Neural cell (in vitro differentiated cells): ENCODE data around the gene SHISAL1.

Experiments
- EZH2 ChIP-seq: fragments of 200-600, 300-800 bp; shearing (Covaris generic), sonication (generic); IDR thresholded peaks from 2 replicates; pipeline ENCODE4 v1.6.1; 2014; ENCODE audit warnings: antibody characterized with exemption, low read length, borderline replicate concordance, mild to moderate bottlenecking; ENCODE audit not compliant: insufficient read depth, poor library complexity, severe bottlenecking
- TF ChIP-seq, protein P1 (sequence below): fragments of 450-650 bp; IDR thresholded peaks from 2 replicates; pipeline ENCODE4 v1.5.1; 2014; ENCODE audit warnings: antibody characterized with exemption, mild to moderate bottlenecking, moderate library complexity; ENCODE audit not compliant: poor library complexity, severe bottlenecking

DNA sequence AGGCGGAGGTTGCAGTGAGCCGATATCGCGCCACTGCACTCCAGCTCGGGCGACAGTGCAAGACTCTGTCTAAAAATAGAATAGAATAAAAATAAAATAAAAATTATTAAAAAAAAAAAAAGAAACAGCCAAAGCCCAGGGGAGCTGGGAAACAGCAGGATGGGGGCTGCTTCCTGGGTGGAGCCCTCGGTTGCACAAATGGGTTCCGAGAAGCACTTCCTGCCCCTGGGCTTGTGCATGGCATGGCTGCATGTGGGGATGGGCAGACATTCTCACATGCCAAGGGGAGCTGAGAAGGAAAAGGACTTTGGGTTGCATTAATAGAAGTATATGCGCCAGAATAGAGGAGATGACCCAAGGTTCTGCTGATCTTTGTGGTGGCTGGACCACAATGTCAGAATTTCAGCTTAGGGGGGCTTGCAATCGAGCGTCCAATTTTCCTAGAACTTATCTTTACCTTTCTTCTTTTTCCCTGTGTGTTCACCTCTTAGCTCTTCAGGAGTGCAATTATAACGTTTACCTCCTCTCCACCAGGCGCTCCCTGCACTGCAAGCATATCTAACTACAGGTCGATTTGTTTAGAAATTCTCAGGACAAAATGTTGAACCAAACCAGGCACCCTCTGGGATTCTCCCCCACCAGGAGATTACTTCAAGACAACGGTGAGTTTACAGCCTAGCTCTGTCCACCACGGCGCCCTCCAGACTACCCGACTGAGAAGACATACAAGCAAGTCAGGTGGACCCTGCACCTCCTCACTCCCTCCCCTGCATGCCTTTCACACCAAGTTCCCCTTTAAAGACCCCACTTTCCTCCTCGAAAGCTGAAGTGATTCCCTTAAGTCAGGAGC is 53.2 kb downstream of the SHISAL1 start:
- TF ChIP-seq, protein P1, sequence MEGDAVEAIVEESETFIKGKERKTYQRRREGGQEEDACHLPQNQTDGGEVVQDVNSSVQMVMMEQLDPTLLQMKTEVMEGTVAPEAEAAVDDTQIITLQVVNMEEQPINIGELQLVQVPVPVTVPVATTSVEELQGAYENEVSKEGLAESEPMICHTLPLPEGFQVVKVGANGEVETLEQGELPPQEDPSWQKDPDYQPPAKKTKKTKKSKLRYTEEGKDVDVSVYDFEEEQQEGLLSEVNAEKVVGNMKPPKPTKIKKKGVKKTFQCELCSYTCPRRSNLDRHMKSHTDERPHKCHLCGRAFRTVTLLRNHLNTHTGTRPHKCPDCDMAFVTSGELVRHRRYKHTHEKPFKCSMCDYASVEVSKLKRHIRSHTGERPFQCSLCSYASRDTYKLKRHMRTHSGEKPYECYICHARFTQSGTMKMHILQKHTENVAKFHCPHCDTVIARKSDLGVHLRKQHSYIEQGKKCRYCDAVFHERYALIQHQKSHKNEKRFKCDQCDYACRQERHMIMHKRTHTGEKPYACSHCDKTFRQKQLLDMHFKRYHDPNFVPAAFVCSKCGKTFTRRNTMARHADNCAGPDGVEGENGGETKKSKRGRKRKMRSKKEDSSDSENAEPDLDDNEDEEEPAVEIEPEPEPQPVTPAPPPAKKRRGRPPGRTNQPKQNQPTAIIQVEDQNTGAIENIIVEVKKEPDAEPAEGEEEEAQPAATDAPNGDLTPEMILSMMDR = no peak
- TF ChIP-seq EZH2 = no peak
